Measurements from ENCODE around the gene AFMID.
A peak's percentile ranks its signal among the peaks of the same experiment; 100 is the strongest.

Gene AFMID

GRCh38 chr17:78231991-78232858, 45.1 kb downstream of the AFMID start:
- no peak for TF ChIP-seq PPARA (CRISPR knock-in tag; IDR thresholded peaks at IDR 0.05; ENCODE audit: borderline replicate concordance)
- no peak for TF ChIP-seq CSDC2 (CRISPR knock-in tag; IDR thresholded peaks at IDR 0.05)
- TF ChIP-seq BACH2 (CRISPR knock-in tag; IDR thresholded peaks at IDR 0.05; ENCODE audit: borderline replicate concordance): no peak
- TF ChIP-seq ZNF70 (CRISPR knock-in tag; IDR thresholded peaks at IDR 0.05): no peak
- no peak for TF ChIP-seq TOX (CRISPR knock-in tag; IDR thresholded peaks at IDR 0.05; ENCODE audit: borderline replicate concordance)
- ATAC-seq: peak; percentile 34; the same call in 2 of the 3 replicates

DNA sequence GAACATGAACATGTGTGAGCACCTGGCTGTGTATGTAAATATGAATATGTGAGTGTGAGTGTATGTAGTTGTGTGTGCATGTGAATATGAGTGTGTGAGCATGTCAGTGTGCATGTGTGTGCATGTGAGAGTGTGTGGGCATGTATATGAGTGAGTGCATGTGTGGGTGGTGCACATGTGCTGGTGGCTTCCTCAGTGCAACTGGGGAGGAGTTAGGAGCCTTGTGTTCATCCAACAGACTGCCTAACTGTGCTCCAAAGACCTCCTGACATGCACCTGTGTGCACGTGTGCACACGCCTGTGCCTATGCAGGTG, 45.7 kb downstream of the AFMID start:
- TF ChIP-seq, protein P1, sequence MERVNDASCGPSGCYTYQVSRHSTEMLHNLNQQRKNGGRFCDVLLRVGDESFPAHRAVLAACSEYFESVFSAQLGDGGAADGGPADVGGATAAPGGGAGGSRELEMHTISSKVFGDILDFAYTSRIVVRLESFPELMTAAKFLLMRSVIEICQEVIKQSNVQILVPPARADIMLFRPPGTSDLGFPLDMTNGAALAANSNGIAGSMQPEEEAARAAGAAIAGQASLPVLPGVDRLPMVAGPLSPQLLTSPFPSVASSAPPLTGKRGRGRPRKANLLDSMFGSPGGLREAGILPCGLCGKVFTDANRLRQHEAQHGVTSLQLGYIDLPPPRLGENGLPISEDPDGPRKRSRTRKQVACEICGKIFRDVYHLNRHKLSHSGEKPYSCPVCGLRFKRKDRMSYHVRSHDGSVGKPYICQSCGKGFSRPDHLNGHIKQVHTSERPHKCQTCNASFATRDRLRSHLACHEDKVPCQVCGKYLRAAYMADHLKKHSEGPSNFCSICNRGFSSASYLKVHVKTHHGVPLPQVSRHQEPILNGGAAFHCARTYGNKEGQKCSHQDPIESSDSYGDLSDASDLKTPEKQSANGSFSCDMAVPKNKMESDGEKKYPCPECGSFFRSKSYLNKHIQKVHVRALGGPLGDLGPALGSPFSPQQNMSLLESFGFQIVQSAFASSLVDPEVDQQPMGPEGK (CRISPR knock-in tag; IDR thresholded peaks at IDR 0.05; ENCODE audit: borderline replicate concordance): no peak
- TF ChIP-seq ZNF8 (CRISPR knock-in tag; IDR thresholded peaks at IDR 0.05) (no peak), TCF4 (CRISPR knock-in tag; IDR thresholded peaks at IDR 0.05; ENCODE audit: borderline replicate concordance) (no peak), SNAI2 (CRISPR knock-in tag; IDR thresholded peaks at IDR 0.05) (no peak), ZFP3 (CRISPR knock-in tag; IDR thresholded peaks at IDR 0.05) (no peak), BACH2 (CRISPR knock-in tag; IDR thresholded peaks at IDR 0.05; ENCODE audit: borderline replicate concordance) (no peak), ZNF70 (CRISPR knock-in tag; IDR thresholded peaks at IDR 0.05) (no peak)
- TF ChIP-seq, protein P2, sequence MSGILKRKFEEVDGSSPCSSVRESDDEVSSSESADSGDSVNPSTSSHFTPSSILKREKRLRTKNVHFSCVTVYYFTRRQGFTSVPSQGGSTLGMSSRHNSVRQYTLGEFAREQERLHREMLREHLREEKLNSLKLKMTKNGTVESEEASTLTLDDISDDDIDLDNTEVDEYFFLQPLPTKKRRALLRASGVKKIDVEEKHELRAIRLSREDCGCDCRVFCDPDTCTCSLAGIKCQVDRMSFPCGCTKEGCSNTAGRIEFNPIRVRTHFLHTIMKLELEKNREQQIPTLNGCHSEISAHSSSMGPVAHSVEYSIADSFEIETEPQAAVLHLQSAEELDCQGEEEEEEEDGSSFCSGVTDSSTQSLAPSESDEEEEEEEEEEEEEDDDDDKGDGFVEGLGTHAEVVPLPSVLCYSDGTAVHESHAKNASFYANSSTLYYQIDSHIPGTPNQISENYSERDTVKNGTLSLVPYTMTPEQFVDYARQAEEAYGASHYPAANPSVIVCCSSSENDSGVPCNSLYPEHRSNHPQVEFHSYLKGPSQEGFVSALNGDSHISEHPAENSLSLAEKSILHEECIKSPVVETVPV (CRISPR knock-in tag; IDR thresholded peaks at IDR 0.05): no peak
- no peak for ATAC-seq

DNA sequence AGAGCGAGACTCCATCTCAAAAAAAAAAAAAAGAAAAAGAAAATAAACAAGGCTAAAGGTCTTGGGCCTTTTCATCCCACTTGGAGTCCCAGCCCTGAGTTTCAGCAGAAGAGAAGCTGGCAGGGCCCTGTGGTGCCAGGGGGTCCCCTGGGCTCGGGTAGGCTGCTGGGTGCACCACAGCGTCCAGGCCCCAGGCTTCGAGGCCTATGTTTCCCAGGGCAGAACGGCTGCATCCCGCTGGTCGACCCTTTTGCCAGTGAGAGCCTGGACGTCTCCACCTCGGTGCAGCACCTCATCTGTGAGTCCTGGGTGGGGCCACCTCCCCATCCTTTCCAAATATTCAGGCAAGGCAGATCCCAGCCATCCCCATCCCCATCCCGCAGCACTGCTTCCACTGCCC, 46.5 kb downstream of the AFMID start:
- TF ChIP-seq, protein P3, sequence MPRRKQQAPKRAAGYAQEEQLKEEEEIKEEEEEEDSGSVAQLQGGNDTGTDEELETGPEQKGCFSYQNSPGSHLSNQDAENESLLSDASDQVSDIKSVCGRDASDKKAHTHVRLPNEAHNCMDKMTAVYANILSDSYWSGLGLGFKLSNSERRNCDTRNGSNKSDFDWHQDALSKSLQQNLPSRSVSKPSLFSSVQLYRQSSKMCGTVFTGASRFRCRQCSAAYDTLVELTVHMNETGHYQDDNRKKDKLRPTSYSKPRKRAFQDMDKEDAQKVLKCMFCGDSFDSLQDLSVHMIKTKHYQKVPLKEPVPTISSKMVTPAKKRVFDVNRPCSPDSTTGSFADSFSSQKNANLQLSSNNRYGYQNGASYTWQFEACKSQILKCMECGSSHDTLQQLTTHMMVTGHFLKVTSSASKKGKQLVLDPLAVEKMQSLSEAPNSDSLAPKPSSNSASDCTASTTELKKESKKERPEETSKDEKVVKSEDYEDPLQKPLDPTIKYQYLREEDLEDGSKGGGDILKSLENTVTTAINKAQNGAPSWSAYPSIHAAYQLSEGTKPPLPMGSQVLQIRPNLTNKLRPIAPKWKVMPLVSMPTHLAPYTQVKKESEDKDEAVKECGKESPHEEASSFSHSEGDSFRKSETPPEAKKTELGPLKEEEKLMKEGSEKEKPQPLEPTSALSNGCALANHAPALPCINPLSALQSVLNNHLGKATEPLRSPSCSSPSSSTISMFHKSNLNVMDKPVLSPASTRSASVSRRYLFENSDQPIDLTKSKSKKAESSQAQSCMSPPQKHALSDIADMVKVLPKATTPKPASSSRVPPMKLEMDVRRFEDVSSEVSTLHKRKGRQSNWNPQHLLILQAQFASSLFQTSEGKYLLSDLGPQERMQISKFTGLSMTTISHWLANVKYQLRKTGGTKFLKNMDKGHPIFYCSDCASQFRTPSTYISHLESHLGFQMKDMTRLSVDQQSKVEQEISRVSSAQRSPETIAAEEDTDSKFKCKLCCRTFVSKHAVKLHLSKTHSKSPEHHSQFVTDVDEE (CRISPR knock-in tag; IDR thresholded peaks at IDR 0.05): no peak
- TF ChIP-seq ZNF8 (CRISPR knock-in tag; IDR thresholded peaks at IDR 0.05) (no peak), CREB5 (CRISPR knock-in tag; IDR thresholded peaks at IDR 0.05; ENCODE audit: low read depth) (no peak), ZFP3 (CRISPR knock-in tag; IDR thresholded peaks at IDR 0.05) (no peak), RARB (CRISPR knock-in tag; IDR thresholded peaks at IDR 0.05) (no peak), ZNF565 (CRISPR knock-in tag; conservative IDR thresholded peaks at IDR 0.05; ENCODE audit: low read depth) (no peak), GLIS3 (CRISPR knock-in tag; IDR thresholded peaks at IDR 0.05) (no peak), SNAI2 (CRISPR knock-in tag; IDR thresholded peaks at IDR 0.05) (no peak), CSDC2 (CRISPR knock-in tag; IDR thresholded peaks at IDR 0.05) (no peak), TOX (CRISPR knock-in tag; IDR thresholded peaks at IDR 0.05; ENCODE audit: borderline replicate concordance) (no peak), ZFP30 (CRISPR knock-in tag; IDR thresholded peaks at IDR 0.05) (no peak), PPARA (CRISPR knock-in tag; IDR thresholded peaks at IDR 0.05; ENCODE audit: borderline replicate concordance) (no peak), ZNF70 (CRISPR knock-in tag; IDR thresholded peaks at IDR 0.05) (no peak), ZC3H10 (CRISPR knock-in tag; IDR thresholded peaks at IDR 0.05) (no peak), ISL1 (CRISPR knock-in tag; IDR thresholded peaks at IDR 0.05) (no peak), ESRRG (CRISPR knock-in tag; IDR thresholded peaks at IDR 0.05) (no peak), OSR1 (CRISPR knock-in tag; IDR thresholded peaks at IDR 0.05) (no peak), TCF4 (CRISPR knock-in tag; IDR thresholded peaks at IDR 0.05; ENCODE audit: borderline replicate concordance) (no peak)
- TF ChIP-seq, protein P2 (CRISPR knock-in tag; IDR thresholded peaks at IDR 0.05): no peak
- TF ChIP-seq, protein P4, sequence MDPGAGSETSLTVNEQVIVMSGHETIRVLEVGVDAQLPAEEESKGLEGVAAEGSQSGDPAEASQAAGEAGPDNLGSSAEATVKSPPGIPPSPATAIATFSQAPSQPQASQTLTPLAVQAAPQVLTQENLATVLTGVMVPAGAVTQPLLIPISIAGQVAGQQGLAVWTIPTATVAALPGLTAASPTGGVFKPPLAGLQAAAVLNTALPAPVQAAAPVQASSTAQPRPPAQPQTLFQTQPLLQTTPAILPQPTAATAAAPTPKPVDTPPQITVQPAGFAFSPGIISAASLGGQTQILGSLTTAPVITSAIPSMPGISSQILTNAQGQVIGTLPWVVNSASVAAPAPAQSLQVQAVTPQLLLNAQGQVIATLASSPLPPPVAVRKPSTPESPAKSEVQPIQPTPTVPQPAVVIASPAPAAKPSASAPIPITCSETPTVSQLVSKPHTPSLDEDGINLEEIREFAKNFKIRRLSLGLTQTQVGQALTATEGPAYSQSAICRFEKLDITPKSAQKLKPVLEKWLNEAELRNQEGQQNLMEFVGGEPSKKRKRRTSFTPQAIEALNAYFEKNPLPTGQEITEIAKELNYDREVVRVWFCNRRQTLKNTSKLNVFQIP (CRISPR knock-in tag; IDR thresholded peaks at IDR 0.05; ENCODE audit: borderline replicate concordance, low read depth): no peak
- ATAC-seq: no peak

Data from SK-N-SH treated with all-trans-retinoic acid at 6 μM for 48 hours (cell line).